GM18526 (cell line): ENCODE measurements around the gene NSD1.

ENCODE experiments used
- POLR2A ChIP-seq: IDR thresholded peaks from 3 replicates; pipeline ENCODE4 v1.6.1; 2011; ENCODE audit not compliant: insufficient read length; ENCODE audit errors: extremely low read depth

Gene NSD1

DNA sequence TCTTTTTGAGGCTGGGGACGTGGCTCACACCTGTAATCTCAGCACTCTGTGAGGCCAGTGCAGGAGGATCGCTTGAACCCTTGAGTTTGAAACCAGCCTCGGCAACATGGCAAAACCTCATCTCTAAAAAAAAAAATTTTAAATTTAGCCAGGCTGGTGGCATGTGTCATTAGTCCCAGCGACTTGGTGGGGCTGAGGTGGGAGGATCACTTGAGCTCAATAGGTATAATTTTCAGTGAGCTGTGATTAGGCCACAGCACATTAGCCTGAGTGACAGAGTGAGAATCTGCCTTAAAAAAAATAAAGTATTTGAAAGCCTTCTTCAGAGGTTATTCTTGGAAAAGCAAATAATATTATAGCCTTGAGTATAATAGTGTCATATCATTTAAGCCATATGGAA, 41.8 kb downstream of the NSD1 start:
- TF ChIP-seq POLR2A, result no peak

DNA sequence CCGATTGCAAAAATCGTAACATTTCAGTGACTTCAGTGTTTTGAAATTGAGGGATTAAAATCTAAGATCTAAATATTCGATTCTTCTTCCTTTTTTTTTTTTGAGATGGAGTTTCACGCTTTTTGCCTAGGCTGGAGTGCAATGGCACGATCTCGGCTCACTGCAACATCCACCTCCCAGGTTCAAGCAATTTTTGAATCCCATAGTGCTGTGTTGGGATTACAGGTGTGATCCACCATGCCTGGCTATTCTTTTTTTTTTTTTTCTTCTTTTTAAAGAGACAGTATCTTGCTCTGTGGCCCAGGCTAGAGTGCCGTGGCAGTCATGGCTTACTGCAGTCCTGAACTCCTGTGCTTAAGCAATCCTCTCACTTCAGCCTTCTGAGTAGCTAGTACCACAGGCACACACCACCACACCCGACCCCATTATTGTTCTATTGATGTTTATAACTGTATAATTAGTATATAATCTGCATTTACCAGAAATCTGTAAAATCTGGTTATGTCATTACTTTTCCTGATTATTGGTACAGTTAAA, 42.7 kb downstream of the NSD1 start:
- TF ChIP-seq POLR2A, result no peak

- TF ChIP-seq POLR2A, result no peak
Observed at GRCh38 chr5:177178733-177179304, 45.2 kb downstream of the NSD1 start.

DNA sequence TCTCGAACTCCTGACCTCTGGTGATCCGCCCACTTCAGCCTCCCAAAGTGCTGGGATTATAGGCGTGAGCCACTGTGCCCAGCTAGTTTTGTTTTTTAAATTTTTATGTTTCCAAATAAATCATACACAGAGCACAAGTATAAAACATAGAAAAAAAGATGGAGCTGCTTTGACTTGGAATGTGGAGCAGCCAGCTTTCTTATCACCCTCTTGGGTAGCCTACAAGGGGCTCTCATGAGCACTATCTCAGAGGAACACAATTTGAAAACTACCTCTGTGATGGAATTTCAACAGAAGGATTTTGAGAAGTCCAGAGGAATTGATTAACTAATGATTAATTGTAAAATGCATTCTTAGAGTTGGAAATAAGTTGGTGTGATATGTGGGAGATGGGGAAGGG, 45.9 kb downstream of the NSD1 start:
- TF ChIP-seq POLR2A, result no peak

DNA sequence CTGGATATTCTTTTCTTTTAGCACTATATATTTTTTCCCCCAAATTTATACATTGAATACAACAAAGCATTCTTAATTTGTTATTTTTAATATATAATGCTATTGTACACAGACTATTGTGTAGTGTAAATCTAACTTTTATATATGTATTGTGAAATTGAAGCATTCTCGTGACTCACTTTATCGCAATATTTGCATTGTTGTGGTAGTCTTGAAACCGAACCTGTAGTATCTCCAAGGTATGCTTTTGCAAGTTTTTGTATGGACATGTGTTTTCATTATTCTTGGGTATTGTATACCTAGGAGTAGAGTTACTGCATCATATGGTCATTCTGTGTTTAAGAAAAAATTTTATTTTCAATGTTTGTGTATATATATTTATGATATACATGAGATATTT, 49.6 kb downstream of the NSD1 start:
- no peak for TF ChIP-seq POLR2A

- no peak for TF ChIP-seq POLR2A
Observed at GRCh38 chr5:177183766-177184360, 50.3 kb downstream of the NSD1 start.

GRCh38 chr5:177185993-177186392, 52.4 kb downstream of the NSD1 start:
- no peak for TF ChIP-seq POLR2A

- TF ChIP-seq POLR2A, result no peak
Observed at GRCh38 chr5:177186645-177187044, 53.1 kb downstream of the NSD1 start.

DNA sequence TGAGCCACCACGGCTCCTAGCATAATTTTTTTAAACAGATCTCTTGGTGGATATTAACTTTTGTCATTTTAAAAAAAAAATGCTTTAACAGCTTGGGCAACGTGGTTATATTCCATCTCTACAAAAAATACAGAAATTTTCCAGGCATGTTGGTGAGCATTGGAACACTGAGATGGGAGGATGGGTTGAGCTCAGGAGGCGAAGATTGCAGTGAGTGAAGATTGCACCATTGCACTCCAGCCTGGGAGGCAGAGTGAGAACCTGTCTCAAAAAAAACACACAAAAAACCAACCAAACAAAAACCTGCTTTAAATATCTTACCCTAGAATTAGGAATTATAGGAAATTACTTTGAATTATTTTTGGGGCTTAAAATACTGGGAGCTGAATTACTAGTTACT, 55.2 kb downstream of the NSD1 start:
- no peak for TF ChIP-seq POLR2A

DNA sequence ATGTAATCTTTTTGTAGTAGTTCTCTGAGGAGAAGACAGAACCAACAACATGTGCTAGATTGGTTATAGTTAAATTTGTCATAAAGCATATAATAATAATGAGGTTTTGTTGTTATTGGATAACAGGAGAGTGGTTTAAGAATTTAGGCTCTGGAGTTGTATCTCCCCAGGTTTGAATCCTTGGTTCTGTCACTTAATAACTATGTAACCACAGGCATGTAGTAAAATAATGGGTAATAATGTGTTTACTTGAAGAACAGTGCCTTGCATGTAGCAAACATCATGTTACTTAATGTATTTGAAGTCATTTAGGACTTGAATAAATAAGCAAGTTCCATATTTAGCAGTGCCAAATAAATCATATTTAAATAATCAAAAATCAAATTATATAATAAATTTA, 55.8 kb downstream of the NSD1 start:
- no peak for TF ChIP-seq POLR2A

GRCh38 chr5:177189965-177190364, 56.4 kb downstream of the NSD1 start:
- no peak for TF ChIP-seq POLR2A

- no peak for TF ChIP-seq POLR2A
Observed at GRCh38 chr5:177194268-177194667, 60.7 kb downstream of the NSD1 start.

DNA sequence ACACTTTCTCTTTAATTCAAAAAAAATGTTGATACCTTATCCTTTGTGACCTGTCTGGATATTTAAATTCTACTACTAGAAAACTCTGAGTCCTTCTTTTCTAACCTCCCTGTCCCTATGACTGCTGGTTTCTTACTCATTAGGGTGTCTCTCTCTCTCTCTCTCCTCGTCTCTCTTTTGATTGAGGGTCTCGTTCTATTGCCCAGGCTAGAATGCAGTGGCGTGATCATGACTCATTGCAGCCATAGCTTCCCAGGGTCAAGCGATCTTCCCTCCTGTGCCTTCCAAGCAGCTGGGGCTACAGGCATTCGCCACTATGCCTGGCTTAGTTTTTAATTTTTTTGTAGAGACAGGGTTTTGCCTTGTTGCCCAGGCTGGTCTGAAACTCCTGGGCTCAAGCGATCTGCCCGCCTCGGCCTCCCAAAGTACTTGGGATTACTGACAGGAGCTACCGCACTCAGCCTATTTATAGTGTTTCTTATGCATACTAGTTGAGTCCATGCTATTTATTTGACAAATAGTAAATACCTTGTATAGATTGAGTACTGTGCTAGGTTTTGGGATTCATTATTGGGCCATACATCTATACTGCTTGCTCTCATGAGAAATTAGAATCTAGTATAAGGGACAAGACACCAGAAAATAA, 61.9 kb downstream of the NSD1 start:
- TF ChIP-seq POLR2A, result no peak

DNA sequence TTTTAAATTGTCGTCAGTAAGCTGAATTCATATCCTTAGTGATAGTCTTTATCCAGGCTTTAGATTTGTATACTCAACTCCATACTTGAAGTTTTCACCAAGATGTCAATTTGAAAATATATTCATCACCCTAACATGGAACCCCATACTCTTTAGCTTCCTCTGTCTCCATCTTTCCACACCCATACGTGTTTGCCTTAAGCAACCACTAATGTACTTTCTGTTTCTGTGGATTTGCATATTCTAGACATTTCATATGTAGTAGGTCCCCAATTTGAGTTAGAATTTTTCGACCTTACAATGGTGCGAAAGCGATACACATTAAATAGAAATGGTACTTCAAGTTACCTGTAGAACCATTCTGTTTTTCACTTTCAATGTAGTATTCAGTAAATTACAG, 65.2 kb downstream of the NSD1 start:
- no peak for TF ChIP-seq POLR2A

GRCh38 chr5:177204281-177204680, 70.7 kb downstream of the NSD1 start:
- no peak for TF ChIP-seq POLR2A

DNA sequence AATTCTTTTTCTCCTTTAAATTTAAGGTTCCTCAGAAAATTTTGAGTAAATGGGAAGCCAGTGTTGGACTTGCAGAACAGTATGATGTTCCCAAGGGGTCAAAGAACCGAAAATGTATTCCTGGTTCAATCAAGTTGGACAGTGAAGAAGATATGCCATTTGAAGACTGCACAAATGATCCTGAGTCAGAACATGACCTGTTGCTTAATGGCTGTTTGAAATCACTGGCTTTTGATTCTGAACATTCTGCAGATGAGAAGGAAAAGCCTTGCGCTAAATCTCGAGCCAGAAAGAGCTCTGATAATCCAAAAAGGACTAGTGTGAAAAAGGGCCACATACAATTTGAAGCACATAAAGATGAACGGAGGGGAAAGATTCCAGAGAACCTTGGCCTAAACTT, 76.0 kb downstream of the NSD1 start:
- no peak for TF ChIP-seq POLR2A

- no peak for TF ChIP-seq POLR2A
Observed at GRCh38 chr5:177212242-177212641, 78.7 kb downstream of the NSD1 start.

DNA sequence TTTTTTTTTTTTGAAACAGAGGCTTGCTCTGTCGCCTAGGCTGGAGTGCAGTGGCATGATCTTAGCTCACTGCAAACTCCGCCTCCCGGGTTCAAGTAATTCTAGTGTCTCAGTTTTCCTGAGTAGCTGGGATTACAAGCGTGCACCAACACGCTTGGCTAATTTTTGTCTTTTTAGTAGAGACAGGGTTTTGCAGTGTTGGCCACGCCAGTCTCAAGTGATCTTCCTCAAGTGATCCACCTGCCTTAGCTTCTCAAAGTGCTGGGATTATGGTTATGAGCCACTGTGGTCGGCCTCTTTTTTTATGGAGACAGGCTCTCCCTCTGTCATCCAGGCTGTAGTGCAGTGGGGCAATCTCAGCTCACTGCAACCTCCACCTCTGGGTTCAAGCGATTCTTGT, 87.0 kb downstream of the NSD1 start:
- no peak for TF ChIP-seq POLR2A
